K562 (cell line): Measurements from ENCODE around the gene CNPPD1. TPM values are rescaled to one million over a fixed set of nuclear protein-coding genes. Genes with fewer than 3 reads are reported as not detected.

Experiments used
- BACH1 ChIP-seq: fragments of 200-800 bp; sonication (Bioruptor generic); IDR thresholded peaks from 2 replicates; pipeline ENCODE4 v1.6.1; 2016; ENCODE audit warnings: missing genetic modification characterization, missing compliant biosample characterization
- CCNT2 ChIP-seq: IDR thresholded peaks from 2 replicates; pipeline ENCODE4 v1.6.1; 2011; ENCODE audit warnings: borderline replicate concordance, low read depth, mild to moderate bottlenecking, moderate library complexity, mixed read lengths, low read length; ENCODE audit not compliant: insufficient read length; ENCODE audit errors: extremely low read depth
- CTCFL ChIP-seq: IDR thresholded peaks from 2 replicates; pipeline ENCODE4 v1.6.1; 2011; ENCODE audit warnings: borderline replicate concordance, low read depth, mild to moderate bottlenecking, moderate library complexity, low read length; ENCODE audit not compliant: insufficient read depth, poor library complexity, severe bottlenecking
- DLX4 ChIP-seq: fragments of 250-450 bp; sonication (Bioruptor Pico); IDR thresholded peaks from 2 replicates; pipeline ENCODE4 v1.6.1; 2021; ENCODE audit warnings: mild to moderate bottlenecking
- EP400 ChIP-seq: fragments of 450-650 bp; IDR thresholded peaks from 2 replicates; pipeline ENCODE4 v1.6.1; 2017; ENCODE audit warnings: antibody characterized with exemption, mild to moderate bottlenecking, moderate library complexity
- FOSL1 ChIP-seq: fragments of 200-800 bp; sonication (Bioruptor generic); conservative IDR thresholded peaks from 2 replicates; pipeline ENCODE4 v1.6.1; 2016; ENCODE audit warnings: missing genetic modification characterization, missing compliant biosample characterization
- FOXA3 ChIP-seq, 2 experiments: fragments of 450-650 bp in 1 of 2; sonication (generic) in 1 of 2; formaldehyde crosslinking; IDR thresholded peaks in 1 of 2; conservative IDR thresholded peaks in 1 of 2; 2 replicates each; pipeline versions ENCODE4 v1.4.0 to v1.8.0; 2020 to 2022; ENCODE audit warnings: mild to moderate bottlenecking in 2 of 2, missing genetic modification reagents in 1 of 2
- FOXK2 ChIP-seq, 2 experiments: fragments of 450-650 bp; IDR thresholded peaks in 1 of 2; conservative IDR thresholded peaks in 1 of 2; 2 replicates each; pipeline ENCODE4 v1.6.1; 2016; ENCODE audit warnings: low read depth in 2 of 2, mild to moderate bottlenecking in 1 of 2
- GABPB1 ChIP-seq: sonication (generic); formaldehyde crosslinking; IDR thresholded peaks from 2 replicates; pipeline ENCODE4 v1.8.0; 2022; ENCODE audit warnings: mild to moderate bottlenecking, missing genetic modification reagents
- HMGN3 ChIP-seq: IDR thresholded peaks from 2 replicates; pipeline ENCODE4 v1.6.1; 2011; ENCODE audit warnings: borderline replicate concordance, low read depth, mild to moderate bottlenecking, mixed read lengths, low read length; ENCODE audit not compliant: insufficient read length; ENCODE audit errors: extremely low read depth
- KDM5B ChIP-seq: fragments of 200-600 bp; sonication (generic); IDR thresholded peaks from 2 replicates; pipeline ENCODE4 v1.6.1; 2012; ENCODE audit warnings: low read depth, mild to moderate bottlenecking, moderate library complexity, low read length, control low read depth, inconsistent platforms; ENCODE audit not compliant: insufficient replicate concordance
- NBN ChIP-seq: fragments of 450-650 bp; IDR thresholded peaks from 2 replicates; pipeline ENCODE4 v1.6.1; 2016; ENCODE audit warnings: low read depth, mild to moderate bottlenecking
- NR2C2 ChIP-seq, 2 experiments: fragments of 200-800 bp in 1 of 2; sonication (Bioruptor generic) in 1 of 2; sonication (generic) in 1 of 2; formaldehyde crosslinking in 1 of 2; IDR thresholded peaks; 2 replicates each; pipeline versions ENCODE4 v1.6.1 to v1.8.0; 2016 to 2022; ENCODE audit warnings: mild to moderate bottlenecking in 1 of 2, missing compliant biosample characterization in 1 of 2, missing genetic modification characterization in 1 of 2, missing genetic modification reagents in 1 of 2
- SIN3B ChIP-seq: fragments of 450-650 bp; IDR thresholded peaks from 2 replicates; pipeline ENCODE4 v1.6.1; 2017; ENCODE audit warnings: low read depth, mild to moderate bottlenecking, moderate library complexity
- SMARCA5 ChIP-seq: fragments of 450-650 bp; IDR thresholded peaks from 2 replicates; pipeline ENCODE4 v1.6.1; 2016
- SMARCE1 ChIP-seq: fragments of 450-650 bp; IDR thresholded peaks from 2 replicates; pipeline ENCODE4 v1.7.1; 2016; ENCODE audit warnings: mild to moderate bottlenecking
- TAF1 ChIP-seq: IDR thresholded peaks from 2 replicates; pipeline ENCODE4 v1.6.1; 2011; ENCODE audit warnings: mild to moderate bottlenecking, low read length, moderate library complexity; ENCODE audit not compliant: insufficient read depth, control insufficient read depth, severe bottlenecking; ENCODE audit errors: extremely low read depth
- ZNF134 ChIP-seq: fragments of 250-450 bp; sonication (Bioruptor Pico); conservative IDR thresholded peaks from 2 replicates; pipeline ENCODE4 v1.4.0; 2020
- ZNF766 ChIP-seq: fragments of 200-800 bp; sonication (Bioruptor generic); conservative IDR thresholded peaks from 2 replicates; pipeline ENCODE4 v1.6.1; 2016; ENCODE audit warnings: missing genetic modification characterization, missing compliant biosample characterization
- polyA plus RNA-seq, 8 experiments: library from polyadenylated mRNA; depleted of rRNA in 4 of 8; stranded (reverse) in 5 of 8; unstranded in 3 of 8; fragments of >200 nt; fragmentation: Nextera tagmentation in 2 of 8; fragmentation: Illumina TruSeq in 1 of 8; extraction: Ambion mirVana in 2 of 8; extraction: Trizol in 1 of 8; gene quantifications; 2 replicates each; pipeline versions ENCODE4 v1.2.1 to v1.2.3, GENCODE V29; 2011 to 2014; ENCODE audit warnings: inconsistent platforms in 1 of 8, missing spikeins in 1 of 8
- total RNA-seq, 7 experiments: library from RNA; depleted of rRNA in 6 of 7; stranded (reverse); fragments of >200 nt in 6 of 7; fragmentation: Illumina TruSeq in 2 of 7; extraction: Trizol in 2 of 7; gene quantifications; 2 replicates each; pipeline versions ENCODE4 v1.2.1 to v1.2.3, GENCODE V29; 2011 to 2021; ENCODE audit warnings: low replicate concordance in 1 of 7
- TF ChIP-seq, protein P1 (sequence below): fragments of 450-650 bp; formaldehyde crosslinking; conservative IDR thresholded peaks from 2 replicates; pipeline ENCODE4 v1.4.0; 2022; ENCODE audit warnings: mild to moderate bottlenecking, missing genetic modification characterization
- TF ChIP-seq, protein P2 (sequence below): IDR thresholded peaks from 2 replicates; pipeline ENCODE4 v1.6.1; 2014; ENCODE audit warnings: antibody characterized with exemption

The CNPPD1 gene
- total and polyA plus RNA-seq, 9 of the 15 experiments (the other 6 are each of a cell fraction or from before 2014, with no cell fraction given): 9.9 to 53.5 (median 27.0) TPM

DNA sequence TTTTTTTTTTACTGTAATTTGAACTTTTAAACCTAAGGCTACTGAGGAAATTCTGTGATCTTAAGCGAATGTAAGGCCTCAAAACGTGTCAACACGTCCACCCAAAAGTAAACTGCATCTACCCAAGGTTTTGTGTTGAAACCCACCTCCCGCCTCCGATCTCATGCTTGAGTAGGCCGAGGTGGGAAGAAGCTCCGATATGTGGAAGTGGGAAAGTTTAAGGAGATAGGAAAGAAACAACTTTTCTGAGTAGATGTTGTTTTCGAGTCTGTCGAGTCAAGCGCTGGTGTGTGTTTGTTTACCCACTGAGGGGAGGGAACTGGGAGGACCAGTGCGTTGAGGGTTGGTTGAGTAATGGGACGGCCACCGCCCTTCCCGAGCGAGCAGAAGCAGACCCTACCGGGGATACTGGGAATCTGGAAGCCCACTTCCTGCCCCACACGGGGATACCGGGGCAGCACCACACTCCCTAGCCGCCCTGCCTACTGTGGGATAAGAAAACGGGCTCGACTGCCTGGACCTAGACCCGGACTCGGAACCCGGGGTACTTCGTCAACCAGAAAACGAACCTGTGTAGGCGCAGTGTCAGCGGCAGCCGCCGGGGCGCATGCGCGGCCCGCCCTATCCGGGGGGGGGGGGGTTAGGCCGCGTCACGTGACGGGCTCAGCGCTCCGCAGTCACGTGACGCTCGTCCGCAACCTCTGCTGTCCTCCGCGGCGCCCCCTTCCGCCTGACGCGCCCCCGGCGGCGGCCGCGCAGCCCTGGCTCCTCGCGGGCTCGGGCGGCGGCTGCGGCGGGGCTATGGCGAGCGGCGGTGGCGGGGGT, 1.0 kb upstream of the CNPPD1 start, which contains the start of gene RETREG2 (continued):
- no peak for TF ChIP-seq ZNF766 (CRISPR knock-in tag)
- TF ChIP-seq CCNT2: peak; percentile 90
- TF ChIP-seq EP400: peak; percentile 92
- TF ChIP-seq FOSL1 (tag): peak; percentile 87
- TF ChIP-seq SMARCE1: peak; percentile 54; the same call in 1 of the 2 replicates
- no peak for TF ChIP-seq NR2C2 (CRISPR knock-in tag; IDR thresholded peaks at IDR 0.05)
- TF ChIP-seq NR2C2 (tag; IDR thresholded peaks at IDR 0.05): peak; percentile 49
- 0 out of 2 replicates have a peak, but pooled peaks have one; percentile 7 for TF ChIP-seq ZNF134 (CRISPR knock-in tag)
- TF ChIP-seq DLX4 (CRISPR knock-in tag): no peak
- TF ChIP-seq FOXK2 (conservative IDR thresholded peaks at IDR 0.05 in 1 of 2, IDR thresholded peaks at IDR 0.05 in 1 of 2; ENCODE audit: low read depth in 2 of 2): peak; percentile 87; a peak in 3 of 4 replicates
- TF ChIP-seq SIN3B: peak; percentile 79
- TF ChIP-seq CTCFL: peak; percentile 78
- no peak for TF ChIP-seq SMARCA5
- TF ChIP-seq TAF1: peak; percentile 44
- TF ChIP-seq FOXA3 (CRISPR knock-in tag; conservative IDR thresholded peaks at IDR 0.05 in 1 of 2, IDR thresholded peaks at IDR 0.05 in 1 of 2): peak; percentile 78 to 92
- peak; percentile 58 for TF ChIP-seq HMGN3
- TF ChIP-seq NBN: peak; percentile 52
- TF ChIP-seq KDM5B: peak; percentile 61
- no peak for TF ChIP-seq BACH1 (tag)
- TF ChIP-seq, protein P1, sequence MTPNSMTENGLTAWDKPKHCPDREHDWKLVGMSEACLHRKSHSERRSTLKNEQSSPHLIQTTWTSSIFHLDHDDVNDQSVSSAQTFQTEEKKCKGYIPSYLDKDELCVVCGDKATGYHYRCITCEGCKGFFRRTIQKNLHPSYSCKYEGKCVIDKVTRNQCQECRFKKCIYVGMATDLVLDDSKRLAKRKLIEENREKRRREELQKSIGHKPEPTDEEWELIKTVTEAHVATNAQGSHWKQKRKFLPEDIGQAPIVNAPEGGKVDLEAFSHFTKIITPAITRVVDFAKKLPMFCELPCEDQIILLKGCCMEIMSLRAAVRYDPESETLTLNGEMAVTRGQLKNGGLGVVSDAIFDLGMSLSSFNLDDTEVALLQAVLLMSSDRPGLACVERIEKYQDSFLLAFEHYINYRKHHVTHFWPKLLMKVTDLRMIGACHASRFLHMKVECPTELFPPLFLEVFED: peak; percentile 72; the same call in 1 of the 2 replicates
- TF ChIP-seq, protein P2, sequence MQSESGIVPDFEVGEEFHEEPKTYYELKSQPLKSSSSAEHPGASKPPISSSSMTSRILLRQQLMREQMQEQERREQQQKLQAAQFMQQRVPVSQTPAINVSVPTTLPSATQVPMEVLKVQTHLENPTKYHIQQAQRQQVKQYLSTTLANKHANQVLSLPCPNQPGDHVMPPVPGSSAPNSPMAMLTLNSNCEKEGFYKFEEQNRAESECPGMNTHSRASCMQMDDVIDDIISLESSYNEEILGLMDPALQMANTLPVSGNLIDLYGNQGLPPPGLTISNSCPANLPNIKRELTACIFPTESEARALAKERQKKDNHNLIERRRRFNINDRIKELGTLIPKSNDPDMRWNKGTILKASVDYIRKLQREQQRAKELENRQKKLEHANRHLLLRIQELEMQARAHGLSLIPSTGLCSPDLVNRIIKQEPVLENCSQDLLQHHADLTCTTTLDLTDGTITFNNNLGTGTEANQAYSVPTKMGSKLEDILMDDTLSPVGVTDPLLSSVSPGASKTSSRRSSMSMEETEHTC: peak; percentile 39; the same call in 1 of the 2 replicates
- TF ChIP-seq GABPB1 (CRISPR knock-in tag): peak; percentile 40; the same call in 1 of the 2 replicates
